ENCODE data around the gene NACC2.
A peak's percentile ranks its signal among the peaks of the same experiment; 100 is the strongest.

The NACC2 gene

DNA sequence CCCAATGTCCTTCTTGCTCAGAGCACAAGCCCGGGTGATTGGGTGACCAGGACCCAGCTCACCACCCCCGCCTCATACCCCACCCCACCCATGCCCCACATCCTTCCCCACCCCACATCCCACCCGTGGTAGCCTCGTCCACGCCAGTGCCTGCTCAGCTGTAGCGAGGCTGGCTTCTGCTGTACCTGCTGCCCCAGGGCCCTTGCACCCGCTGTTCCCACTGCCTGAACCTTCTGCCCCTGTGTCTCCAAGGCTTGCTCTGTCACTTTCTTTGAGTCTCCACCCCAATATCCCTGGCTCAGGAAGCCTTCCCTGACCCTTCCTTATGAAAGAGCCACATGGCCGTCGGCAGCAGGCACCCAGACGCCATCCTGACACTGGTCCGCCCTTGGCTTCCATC lies 3.1 kb upstream of the NACC2 start:
- no peak overlapping the region for H3K4me3 ChIP-seq (ENCODE audit: low read depth, low read length)
- DNase-seq (ENCODE audit: low read depth) = no peak

DNA sequence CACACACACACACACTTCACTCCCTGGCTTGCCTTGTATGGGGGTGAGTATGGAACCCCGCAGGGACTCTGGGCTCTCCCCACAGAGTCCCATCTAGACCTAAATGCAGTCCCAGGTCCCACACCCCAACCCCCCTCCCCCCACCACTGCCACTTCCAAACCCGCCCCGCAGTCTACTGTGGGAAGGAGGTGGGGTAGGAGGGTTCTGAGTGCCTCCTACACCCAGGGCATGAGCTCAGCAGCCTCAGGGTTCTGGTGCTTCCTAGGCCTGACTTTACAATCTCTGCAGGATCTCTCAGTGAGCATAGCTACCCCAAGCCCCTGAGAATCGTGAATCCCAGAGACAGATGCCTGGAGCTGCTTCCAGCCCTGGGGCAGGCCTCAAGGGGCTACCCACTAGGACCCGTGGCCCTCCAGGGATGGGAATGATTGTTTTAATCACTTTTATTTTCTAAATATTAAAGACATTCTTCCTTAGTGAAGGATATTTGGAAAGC lies 1.5 kb upstream of the NACC2 start:
- no peak for DNase-seq (ENCODE audit: low read depth)
- no peak overlapping the region for H3K4me3 ChIP-seq (ENCODE audit: low read depth, low read length)

DNA sequence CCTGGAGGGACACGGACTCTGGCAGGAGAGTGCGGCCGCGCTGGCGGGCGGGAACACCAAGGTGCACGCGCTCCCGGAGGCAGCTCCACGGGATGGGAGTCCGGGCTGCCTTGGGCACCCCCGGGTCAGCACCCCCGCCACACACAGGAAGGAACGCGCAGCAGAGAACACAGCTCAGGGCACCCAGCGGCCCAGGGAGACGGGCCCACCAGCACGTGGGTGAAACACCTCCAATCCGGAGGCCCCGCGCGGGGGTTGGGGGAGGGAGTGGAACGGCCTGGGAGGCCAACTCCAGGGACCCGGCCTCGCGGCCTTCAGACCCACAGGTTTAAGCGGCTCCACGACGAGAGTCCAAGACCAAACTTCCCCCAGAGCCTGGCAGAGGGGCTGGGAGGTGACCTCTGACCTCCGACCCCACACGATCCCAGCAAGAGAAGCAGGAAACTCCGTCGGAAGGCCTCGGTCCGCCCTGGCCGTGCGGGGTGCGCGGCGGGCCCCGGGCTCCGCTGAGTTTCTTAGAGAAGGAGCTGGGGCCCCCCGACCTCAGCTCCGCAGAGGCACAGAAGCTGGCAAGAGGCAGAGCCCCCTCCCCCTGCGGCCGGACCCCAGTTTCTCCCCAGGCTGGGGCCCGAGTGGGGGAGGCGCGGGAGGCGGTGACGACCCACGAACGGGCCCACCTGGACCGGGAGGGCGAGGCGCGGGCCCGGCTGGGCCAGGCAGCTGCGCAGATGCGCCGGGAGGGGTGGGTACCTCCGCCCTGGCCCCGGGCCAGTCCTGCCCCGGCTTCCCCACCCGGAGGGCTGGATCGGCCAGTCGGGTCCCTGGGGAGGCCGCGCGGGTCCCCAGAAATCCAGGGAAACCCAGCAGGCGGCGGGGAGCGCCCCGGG lies 851 bp downstream of the NACC2 start:
- DNase-seq (ENCODE audit: low read depth) = no peak
- peak overlapping the region; percentile 73 for H3K4me3 ChIP-seq (ENCODE audit: low read depth, low read length)

DNA sequence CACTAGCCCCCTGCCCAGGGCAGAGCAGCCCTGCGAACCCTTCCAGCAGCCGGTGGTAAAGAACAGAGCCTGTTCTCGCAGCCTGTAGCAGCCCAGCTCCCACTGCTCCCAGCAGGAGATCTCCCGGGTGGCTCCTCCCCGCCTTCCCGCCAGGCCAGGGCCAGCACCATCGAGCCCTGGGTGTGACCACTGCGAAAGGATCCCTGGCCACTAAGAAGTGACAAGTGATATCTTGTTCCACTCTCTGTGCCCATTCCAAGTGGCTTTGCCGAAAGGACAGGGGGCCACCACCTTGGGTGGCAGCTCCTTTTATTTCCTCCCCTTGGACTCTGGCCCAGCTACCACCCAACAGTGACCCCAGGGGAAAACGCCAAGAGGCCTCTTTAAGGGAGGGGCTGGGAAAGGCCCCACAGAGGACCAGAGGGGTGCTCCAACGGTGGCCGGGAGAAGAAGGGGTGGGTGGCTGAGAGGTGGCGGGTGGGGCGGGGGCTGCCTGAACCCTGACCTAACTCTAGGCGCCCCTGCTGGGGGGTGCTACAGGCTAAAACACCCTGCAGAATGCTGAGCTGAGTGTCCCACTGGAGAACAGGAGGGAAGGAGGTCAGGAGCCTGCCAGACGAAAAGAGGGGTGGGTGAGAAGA lies 1.6 kb downstream of the NACC2 start:
- DNase-seq (ENCODE audit: low read depth) = no peak

DNA sequence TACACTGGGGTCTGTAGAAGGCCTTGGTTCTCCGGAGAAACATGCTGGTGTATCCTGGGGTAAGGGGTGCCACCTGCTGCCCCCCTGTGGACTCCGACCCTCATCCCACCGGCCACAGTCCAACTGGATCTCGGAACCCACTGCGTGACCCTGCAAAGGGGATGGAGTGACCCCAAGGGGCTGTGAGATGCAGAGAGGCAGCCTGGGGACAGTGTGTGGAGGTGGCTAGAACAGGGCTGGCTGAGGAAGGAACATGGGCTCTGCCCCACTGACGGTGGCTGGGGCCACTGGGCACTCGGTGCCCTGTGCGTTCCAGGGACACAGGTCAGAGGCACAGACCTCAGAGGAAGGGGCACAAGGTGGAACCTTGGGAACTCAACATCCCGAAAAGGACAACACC lies 2.3 kb downstream of the NACC2 start:
- no peak overlapping the region for H3K4me3 ChIP-seq (ENCODE audit: low read depth, low read length)
- DNase-seq (ENCODE audit: low read depth) = no peak

More for the DNA sequence above, 1.6 kb downstream of the NACC2 start:
- H3K4me3 ChIP-seq (ENCODE audit: low read depth, low read length) = peak overlapping the region; percentile 73

DNA sequence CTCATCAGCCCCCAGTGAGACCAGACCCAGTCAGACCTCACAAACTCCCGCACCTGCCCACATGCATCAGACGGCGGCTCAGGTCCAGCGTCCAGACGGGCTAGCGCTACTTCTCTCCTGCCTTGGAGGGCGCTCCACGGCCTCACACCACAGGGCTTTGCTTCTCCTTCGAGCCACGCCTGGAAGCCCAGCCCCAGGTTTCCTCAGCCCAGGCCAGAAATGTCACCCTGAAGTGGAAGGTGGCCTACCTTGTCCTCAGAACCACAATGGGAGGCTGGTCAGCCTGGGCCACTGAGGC lies 2.8 kb downstream of the NACC2 start:
- no peak overlapping the region for H3K4me3 ChIP-seq (ENCODE audit: low read depth, low read length)
- no peak for DNase-seq (ENCODE audit: low read depth)

DNA sequence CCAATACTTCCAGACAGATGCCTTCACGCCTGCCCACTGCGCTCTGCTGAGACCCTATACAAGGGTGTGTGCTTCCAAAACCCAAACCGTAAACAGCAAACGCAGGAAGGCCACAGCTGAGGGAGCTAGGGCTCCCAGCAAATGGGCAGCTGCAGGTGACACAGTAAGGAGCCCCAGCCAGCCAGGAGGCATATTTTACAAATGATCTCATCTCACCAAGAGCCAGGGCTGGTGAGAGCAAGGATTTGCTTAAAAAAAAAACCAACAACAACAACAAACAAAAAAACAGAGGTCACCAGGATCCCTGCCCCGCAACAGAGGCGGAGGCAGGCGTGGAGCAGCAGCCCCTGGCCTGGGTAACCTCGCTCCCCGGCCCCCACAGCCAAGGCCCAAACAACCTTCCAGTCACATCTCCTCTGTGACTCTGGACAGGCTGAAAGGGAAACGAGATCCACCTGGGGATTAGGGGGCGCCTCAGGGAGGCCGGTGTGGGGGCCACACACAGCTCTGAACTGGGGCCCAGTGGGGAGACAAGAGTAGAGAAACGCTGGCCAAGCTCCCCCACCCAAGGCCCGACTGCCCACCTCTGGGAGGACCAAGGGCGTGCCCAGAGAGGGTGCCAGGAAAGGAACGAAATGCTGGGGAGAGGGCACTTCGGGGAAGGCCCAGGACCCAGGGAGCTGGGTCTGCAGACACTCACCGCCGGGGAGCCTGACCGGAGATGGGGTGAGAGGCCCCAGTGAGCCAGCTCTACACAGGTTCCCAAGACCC lies 3.3 kb downstream of the NACC2 start:
- H3K4me3 ChIP-seq (ENCODE audit: low read depth, low read length) = no peak overlapping the region
- DNase-seq (ENCODE audit: low read depth) = no peak

DNA sequence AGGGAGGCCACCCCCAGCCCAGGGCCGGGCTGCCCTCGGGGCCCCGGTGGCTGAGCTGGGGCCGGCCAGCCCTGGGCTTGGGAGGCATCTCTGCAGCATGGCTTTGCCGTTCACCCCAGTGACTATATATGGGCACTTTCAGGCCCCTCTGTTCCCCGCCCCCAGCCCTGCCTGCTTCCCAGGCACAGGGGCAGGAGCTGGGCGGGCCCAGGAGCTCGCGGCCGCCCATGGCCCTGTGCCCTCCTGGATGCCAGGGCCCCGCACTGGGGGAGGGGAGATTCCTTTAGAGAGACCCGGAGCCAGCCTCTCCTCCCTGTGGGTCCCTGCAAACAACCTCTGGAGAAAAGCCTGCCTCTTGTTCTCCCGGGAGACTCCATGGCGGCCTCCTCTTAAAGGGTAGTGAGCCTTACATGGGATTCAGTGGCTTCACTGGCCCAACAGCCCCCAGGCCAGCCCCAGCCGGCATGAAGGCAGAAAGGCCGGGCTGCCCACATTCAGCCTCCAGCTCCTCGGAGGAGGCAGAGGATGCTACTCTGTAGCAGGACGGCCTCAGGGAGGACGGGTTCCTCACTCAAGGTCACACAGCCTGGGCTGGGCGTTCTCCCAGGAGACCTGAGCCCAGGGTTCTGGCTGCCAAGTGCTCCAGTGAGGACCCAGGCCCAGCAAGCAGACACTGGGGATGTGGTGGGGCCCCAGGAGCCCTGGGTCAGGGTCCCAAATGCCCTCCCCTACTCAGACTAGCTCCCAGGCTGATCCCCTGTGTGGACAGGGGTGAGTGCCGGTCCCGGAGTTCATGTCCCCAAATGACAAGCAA lies 4.1 kb downstream of the NACC2 start:
- no peak for DNase-seq (ENCODE audit: low read depth)
- H3K4me3 ChIP-seq (ENCODE audit: low read depth, low read length) = no peak overlapping the region

DNA sequence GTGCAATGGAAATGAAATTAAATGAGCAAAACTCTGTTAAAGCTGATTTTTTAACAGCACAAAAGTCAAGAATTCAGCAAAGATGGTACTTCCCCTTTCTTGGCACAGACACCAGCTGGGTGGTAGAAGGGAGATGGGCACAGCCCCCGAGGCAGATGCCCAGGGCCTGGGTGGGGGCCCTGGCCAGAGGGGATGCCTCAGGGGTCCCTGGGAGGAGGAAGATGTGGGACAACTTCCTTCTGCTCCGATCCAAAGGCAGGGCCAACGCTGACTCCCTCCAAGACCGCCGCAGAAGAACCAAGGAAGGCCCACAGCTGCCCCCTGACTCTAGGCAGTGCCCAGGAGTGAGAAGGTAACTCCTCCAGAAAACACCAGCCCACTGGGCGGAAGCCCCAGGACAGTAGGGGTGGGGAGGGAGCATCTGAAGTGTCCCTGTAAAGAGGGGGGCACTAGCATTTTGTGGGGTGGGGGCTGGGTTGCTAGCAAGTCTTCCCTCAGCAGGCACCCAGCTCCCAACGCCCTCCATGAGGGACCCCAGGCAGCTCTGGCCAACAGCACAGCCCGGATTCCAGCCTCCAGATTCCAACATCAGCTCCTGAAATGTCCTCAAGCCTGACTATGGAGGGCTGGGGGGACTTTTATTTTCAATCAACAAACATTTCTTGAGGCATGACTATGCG lies 4.9 kb downstream of the NACC2 start:
- no peak overlapping the region for H3K4me3 ChIP-seq (ENCODE audit: low read depth, low read length)
- no peak for DNase-seq (ENCODE audit: low read depth)

DNA sequence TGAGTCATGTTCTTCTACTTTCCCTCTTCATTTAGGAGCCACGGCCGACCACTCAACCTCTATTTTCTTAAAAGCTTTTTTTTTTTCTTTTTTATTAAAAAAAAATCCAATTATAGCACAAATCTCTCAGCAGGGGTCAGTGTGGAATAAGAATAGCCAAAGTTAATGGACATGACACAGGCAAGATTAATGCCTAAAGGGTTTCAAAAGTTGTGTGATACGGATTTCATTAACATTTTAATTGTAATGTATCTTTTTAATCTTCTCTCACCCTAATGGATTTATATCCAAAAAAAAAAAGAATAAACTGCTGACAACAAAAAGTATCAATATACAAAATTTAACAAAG lies 5.4 kb downstream of the NACC2 start:
- H3K4me3 ChIP-seq (ENCODE audit: low read depth, low read length) = no peak overlapping the region
- DNase-seq (ENCODE audit: low read depth) = no peak

DNA sequence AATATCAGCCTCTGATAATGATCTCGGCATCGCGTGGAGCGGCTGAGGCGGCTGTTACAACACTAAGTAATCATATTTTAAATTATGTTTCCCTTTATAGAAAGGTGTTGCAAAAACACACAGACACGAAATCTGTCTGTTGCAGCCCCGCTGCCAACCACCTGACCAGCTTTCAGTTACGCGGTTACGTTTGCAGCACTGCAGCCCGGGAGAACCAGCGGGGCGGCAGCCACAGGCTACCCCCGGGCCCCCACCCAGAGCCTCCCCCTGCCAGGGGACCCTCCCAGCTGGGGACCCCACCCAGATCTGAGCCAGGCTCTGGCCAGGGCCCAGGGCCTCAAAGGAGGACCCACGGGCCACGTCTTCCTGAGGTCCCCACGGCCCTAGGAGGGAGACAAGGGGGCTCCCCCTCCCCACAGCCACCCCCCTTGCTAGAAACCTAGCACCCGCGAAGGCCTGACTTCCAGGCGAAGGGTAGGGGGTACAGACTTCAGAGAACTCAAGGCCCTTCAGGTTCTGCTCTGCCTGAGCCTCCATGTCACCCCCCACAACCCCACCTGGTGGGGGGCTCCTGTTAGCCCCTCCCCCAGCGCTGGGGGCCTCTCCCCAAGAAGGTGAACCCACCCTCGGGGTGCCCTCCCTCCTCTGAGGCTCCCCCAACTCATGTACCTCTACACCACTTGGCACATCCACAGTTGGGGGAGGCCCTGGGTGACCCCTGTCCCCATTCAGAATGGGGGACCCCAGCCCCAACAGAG lies 6.0 kb downstream of the NACC2 start:
- DNase-seq (ENCODE audit: low read depth) = no peak
- H3K4me3 ChIP-seq (ENCODE audit: low read depth, low read length) = no peak overlapping the region

DNA sequence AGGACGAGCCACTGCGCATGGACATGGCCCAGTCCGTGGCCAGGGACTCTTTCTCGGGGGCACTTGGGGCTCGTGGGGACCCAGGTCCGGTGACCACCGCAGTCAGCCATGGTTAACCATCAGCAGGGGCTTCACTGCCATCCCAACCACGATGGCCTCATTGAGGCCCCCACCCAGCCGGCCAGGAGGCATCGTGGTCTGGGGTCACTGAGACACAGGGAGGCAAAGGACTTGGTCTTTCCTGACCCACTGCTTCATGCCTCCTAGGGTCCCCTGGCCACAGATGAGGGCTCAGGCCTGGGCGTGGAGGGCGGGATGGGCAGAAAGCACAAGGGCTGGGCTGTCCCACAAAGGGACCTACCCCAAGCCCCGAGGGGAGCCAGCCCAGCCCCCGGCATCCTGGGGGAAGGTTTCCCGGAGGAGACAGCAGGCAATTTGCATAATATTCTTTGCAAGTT lies 6.6 kb downstream of the NACC2 start:
- no peak for DNase-seq (ENCODE audit: low read depth)

DNA sequence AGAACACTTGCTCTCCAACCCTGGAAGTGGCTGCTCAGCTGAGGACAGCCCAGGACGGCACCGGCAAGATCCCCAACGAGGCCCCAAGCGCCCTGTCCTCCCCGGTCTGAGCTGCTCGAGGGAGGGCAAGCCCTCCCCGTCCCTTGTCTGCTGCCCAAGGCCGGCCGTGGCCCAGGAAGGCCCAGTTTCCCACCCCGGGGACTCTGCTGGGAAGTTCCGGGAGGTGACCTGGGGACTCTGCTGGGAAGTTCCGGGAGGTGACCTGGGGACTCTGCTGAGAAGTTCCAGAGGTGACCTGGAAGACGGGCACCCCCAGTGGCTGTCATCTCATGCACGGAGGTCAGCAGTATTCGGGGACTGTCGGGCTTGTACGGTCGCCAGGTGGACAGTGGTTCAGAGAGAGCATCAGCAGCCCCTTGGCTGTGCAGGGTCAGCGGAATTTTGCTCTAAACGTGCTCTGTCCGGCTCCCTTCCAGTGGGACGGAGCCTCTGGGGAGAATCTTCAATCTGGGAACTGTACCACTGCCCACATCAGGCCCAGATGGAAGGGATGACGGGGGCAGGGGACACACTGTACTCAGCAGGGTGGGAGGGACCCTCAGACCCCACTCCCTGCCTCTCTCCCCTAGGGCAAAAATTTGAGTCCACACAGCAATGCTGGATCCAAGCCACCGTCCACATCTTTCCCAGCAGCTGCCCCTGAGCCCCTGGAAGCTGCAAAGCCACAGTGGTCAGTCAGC lies 7.2 kb downstream of the NACC2 start:
- H3K4me3 ChIP-seq (ENCODE audit: low read depth, low read length) = no peak overlapping the region

More for the DNA sequence above, 6.6 kb downstream of the NACC2 start:
- H3K4me3 ChIP-seq (ENCODE audit: low read depth, low read length) = no peak overlapping the region

DNA sequence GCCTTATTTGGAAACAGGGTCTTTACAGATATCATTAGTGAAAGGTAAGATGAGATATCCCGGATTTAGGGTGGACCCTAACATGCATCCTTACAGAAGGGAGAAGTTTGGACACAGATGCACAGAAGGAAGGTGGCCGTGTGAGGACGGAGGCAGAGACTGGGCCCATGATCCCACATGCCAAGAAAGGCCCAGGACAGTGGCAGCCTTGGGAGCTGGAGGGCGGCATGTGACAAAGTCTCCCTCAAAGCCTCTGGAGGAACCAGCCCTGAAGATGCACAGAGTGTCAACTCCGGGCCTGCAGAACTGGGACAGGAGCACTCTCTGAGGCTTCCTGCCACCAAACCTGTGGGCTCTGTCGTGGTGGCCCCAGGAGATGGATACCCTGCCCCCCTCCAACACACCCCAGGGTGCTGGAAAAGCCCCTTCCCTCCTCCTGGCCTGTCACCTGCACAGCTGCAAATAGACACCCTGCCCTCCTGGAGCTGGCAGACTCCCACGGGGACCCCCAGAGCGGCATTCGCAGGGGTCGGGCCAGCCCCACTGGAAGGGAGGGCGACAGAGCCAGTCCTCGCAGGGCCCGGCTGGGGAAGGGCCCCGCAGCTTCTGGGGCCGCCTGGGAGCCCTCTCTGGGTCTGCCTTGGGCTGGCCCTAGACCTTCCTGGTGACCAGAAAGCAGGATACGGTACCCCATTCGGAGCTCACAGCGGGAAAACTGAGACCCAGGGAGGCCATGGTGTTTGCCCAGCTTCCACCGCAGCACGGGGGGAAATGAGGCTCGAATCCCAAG lies 7.9 kb downstream of the NACC2 start:
- H3K4me3 ChIP-seq (ENCODE audit: low read depth, low read length) = no peak overlapping the region
- DNase-seq (ENCODE audit: low read depth) = no peak

More for the DNA sequence above, 7.2 kb downstream of the NACC2 start:
- DNase-seq (ENCODE audit: low read depth) = no peak

DNA sequence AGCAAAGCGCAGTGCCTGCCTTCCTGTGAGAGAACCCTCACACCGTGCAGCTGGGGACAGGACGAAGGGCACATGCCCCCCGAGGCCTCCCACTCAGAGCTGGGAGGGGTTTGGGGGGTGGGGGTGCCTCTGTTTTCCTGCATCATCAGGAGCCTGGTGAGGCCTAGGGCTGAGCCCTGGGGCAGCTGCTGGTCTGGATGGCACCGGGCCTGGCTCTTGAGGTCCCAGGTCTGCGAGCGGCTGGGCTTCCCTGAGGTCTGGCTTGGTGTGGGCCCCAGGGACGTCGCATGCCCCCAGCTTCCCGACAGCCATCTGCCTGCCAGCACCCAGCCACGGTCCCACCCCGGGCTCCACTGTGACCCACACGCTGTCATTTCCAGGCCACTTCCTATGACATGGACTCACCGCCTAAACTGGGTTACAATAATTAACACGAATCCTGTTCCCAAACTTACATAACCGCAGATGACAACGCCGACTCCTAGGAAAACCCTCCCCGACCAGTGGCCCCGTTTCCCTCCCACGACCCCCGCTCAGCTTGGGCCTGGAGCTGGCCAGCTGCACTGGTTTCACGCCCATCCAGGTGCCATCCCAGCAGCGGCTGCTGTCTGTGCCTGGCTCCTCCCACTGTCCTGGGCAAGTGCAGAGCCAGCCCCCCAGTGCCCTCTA lies 8.7 kb downstream of the NACC2 start:
- no peak overlapping the region for H3K4me3 ChIP-seq (ENCODE audit: low read depth, low read length)
- no peak for DNase-seq (ENCODE audit: low read depth)

DNA sequence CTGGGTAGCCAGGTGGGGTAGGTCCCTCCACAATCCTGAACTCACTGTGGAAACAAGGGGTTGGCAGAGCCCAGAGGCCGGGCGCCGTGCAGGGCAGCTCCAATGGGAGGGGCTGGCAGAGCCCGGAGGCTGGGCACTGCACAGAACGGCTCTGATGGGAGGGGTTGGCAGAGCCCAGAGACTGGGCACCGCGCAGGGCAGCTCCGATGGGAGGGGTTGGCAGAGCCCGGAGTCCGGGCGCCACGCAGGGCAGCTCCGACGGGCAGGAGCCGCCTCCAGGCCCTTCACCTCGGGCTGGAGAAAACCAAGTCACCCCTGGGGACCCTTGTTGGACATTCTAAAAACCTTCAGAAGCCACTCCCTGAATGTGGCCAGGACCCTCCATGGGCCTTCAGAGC lies 9.3 kb downstream of the NACC2 start:
- no peak overlapping the region for H3K4me3 ChIP-seq (ENCODE audit: low read depth, low read length)

More for the DNA sequence above, 9.3 kb downstream of the NACC2 start:
- DNase-seq (ENCODE audit: low read depth) = no peak

All from skeletal muscle cell (primary cell).